Measurements from ENCODE around the gene SPAG17. TPM values are rescaled to one million over a fixed set of nuclear protein-coding genes. Genes with fewer than 3 reads are reported as not detected.
A peak's percentile ranks its signal among the peaks of the same experiment; 100 is the strongest.

Gene SPAG17
- polyA plus RNA-seq, 1 donor (not counting 4 experiments of a cell fraction or from before 2014, with no cell fraction given): 0.52 TPM

DNA sequence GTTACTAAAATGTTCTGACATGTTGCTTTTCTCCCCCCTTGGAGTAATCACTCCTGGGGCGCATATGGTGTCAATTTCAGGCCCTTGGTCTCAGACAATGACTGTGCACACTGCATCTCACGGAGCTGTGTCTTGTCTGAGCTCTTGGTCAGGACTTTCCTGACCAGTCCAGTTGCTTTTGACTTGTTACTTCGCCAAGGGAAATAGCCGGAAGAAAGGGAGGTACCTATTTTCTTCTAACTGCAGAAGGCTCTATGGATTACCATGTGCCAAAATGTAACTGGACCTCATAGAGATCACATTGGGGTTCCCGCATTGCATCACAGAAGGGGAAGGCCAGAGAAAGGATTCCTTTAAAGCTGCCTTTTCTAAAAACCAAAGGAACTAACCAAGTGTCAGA lies 68.6 kb downstream of the SPAG17 start:
- no peak overlapping the region for H3K4me2 ChIP-seq (ENCODE audit: control insufficient read depth, extremely low read depth, insufficient read depth, low read depth, low read length)
- H3K27me3 ChIP-seq (ENCODE audit: control insufficient read depth, extremely low read depth, insufficient read depth, low read length): no peaks in the 10 kb centered on the region
- dilution Hi-C loops (cut with MboI; ENCODE audit: extremely low pct_ligation_motif_present, low sequenced_read_pairs): no loop called here
- TF ChIP-seq EZH2 (IDR thresholded peaks at IDR 0.05; ENCODE audit: low read length): no peak
- TF ChIP-seq, protein P1, sequence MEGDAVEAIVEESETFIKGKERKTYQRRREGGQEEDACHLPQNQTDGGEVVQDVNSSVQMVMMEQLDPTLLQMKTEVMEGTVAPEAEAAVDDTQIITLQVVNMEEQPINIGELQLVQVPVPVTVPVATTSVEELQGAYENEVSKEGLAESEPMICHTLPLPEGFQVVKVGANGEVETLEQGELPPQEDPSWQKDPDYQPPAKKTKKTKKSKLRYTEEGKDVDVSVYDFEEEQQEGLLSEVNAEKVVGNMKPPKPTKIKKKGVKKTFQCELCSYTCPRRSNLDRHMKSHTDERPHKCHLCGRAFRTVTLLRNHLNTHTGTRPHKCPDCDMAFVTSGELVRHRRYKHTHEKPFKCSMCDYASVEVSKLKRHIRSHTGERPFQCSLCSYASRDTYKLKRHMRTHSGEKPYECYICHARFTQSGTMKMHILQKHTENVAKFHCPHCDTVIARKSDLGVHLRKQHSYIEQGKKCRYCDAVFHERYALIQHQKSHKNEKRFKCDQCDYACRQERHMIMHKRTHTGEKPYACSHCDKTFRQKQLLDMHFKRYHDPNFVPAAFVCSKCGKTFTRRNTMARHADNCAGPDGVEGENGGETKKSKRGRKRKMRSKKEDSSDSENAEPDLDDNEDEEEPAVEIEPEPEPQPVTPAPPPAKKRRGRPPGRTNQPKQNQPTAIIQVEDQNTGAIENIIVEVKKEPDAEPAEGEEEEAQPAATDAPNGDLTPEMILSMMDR (optimal IDR thresholded peaks at IDR 0.05 in 1 of 3, IDR thresholded peaks at IDR 0.05 in 1 of 3, conservative IDR thresholded peaks at IDR 0.05 in 1 of 3; ENCODE audit: extremely low read depth in 1 of 3, insufficient read depth in 2 of 3, low read length in 3 of 3): no peak
- no peaks in the 10 kb centered on the region for H3K9me1 ChIP-seq (ENCODE audit: control insufficient read depth, extremely low read depth, insufficient read depth, low read length)
- H2AFZ ChIP-seq (ENCODE audit: control insufficient read depth, low read length): no peak overlapping the region
- H3K9me3 ChIP-seq (ENCODE audit: control insufficient read depth, low read depth, low read length): no peaks in the 10 kb centered on the region
- no peaks in the 10 kb centered on the region for H3K79me2 ChIP-seq (ENCODE audit: control insufficient read depth, insufficient read depth, low read length)
- H3K9ac ChIP-seq (ENCODE audit: control insufficient read depth, extremely low read depth, insufficient read depth, low read length): no peak overlapping the region
- no peaks in the 10 kb centered on the region for H4K20me1 ChIP-seq (ENCODE audit: control insufficient read depth, extremely low read depth, insufficient read depth, low read length)
- H3K4me3 ChIP-seq (ENCODE audit: control insufficient read depth in 2 of 3, extremely low read depth in 1 of 3, insufficient read depth in 2 of 3, low read depth in 1 of 3, low read length in 3 of 3): no peak overlapping the region
- no peaks in the 10 kb centered on the region for H3K36me3 ChIP-seq (ENCODE audit: control insufficient read depth in 2 of 2, extremely low read depth in 1 of 2, insufficient read depth in 2 of 2, low read length in 2 of 2)
- peaks cover 6% of the 10 kb centered on the region for H3K4me1 ChIP-seq (ENCODE audit: control insufficient read depth, extremely low read depth, insufficient read depth, low read length)
- DNase-seq (ENCODE audit: low read depth, low spot score) (no peak), FAIRE-seq (no peak)
- H3K27ac ChIP-seq (ENCODE audit: control insufficient read depth, insufficient read depth, low read length): no peak overlapping the region

DNA sequence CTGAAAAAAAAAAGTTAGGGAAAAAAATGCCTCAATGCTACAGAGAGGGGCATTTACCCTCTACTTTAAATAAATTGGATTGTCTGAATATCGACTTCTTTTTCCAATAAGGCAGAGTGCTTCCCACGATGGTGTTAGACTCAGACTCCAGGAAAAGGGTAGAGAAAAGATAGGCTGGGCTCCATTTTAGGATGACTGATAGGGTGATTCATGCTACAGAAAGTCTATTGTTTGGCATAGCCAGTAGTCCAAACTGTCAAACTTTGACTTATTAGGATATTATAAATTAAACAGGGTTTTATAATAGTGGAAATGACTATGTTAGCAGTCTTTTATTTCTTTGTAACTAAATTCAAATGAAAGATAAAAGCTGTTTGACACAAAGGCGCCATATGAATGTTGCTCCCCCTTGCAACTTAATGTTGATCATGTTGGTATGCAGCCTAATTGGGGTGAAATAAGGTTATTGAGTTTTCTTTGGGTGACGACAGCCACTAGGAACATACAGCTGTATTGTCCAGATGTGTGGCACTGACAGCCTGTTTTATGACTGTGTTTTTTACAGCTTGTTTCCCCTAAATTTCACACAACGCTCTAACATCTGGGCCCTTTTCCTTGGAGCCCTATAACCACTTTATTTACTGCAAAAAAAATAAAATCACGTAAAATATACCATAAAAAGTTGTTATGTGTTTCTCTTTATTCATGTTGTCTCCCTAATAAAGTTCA lies 69.3 kb downstream of the SPAG17 start:
- Histone ChIP-seq H3K27ac (ENCODE audit: control insufficient read depth, insufficient read depth, low read length) (no peak overlapping the region), H3K79me2 (ENCODE audit: control insufficient read depth, insufficient read depth, low read length) (no peaks in the 10 kb centered on the region), H3K27me3 (ENCODE audit: control insufficient read depth, extremely low read depth, insufficient read depth, low read length) (no peaks in the 10 kb centered on the region), H3K9ac (ENCODE audit: control insufficient read depth, extremely low read depth, insufficient read depth, low read length) (no peak overlapping the region), H4K20me1 (ENCODE audit: control insufficient read depth, extremely low read depth, insufficient read depth, low read length) (no peaks in the 10 kb centered on the region), H3K9me3 (ENCODE audit: control insufficient read depth, low read depth, low read length) (no peaks in the 10 kb centered on the region), H2AFZ (ENCODE audit: control insufficient read depth, low read length) (no peak overlapping the region), H3K9me1 (ENCODE audit: control insufficient read depth, extremely low read depth, insufficient read depth, low read length) (no peaks in the 10 kb centered on the region), H3K36me3 (ENCODE audit: control insufficient read depth in 2 of 2, extremely low read depth in 1 of 2, insufficient read depth in 2 of 2, low read length in 2 of 2) (no peaks in the 10 kb centered on the region), H3K4me2 (ENCODE audit: control insufficient read depth, extremely low read depth, insufficient read depth, low read depth, low read length) (no peak overlapping the region), H3K4me1 (ENCODE audit: control insufficient read depth, extremely low read depth, insufficient read depth, low read length) (peaks cover 6% of the 10 kb centered on the region), H3K4me3 (ENCODE audit: control insufficient read depth in 2 of 3, extremely low read depth in 1 of 3, insufficient read depth in 2 of 3, low read depth in 1 of 3, low read length in 3 of 3) (no peak overlapping the region)
- FAIRE-seq: peak; percentile 64
- no peak for TF ChIP-seq EZH2 (IDR thresholded peaks at IDR 0.05; ENCODE audit: low read length)
- TF ChIP-seq, protein P1 (optimal IDR thresholded peaks at IDR 0.05 in 1 of 3, IDR thresholded peaks at IDR 0.05 in 1 of 3, conservative IDR thresholded peaks at IDR 0.05 in 1 of 3; ENCODE audit: extremely low read depth in 1 of 3, insufficient read depth in 2 of 3, low read length in 3 of 3): no peak
- dilution Hi-C loops (cut with MboI; ENCODE audit: extremely low pct_ligation_motif_present, low sequenced_read_pairs): no loop called here
- DNase-seq (ENCODE audit: low read depth, low spot score): no peak
